ENCODE measurements around the gene METTL3.

Gene METTL3

GRCh38 chr14:21476925-21477681, 34.0 kb downstream of the METTL3 start, which contains the start of the genes RAB2B and TOX4:
Gene RAB2B, minus strand, starts transcription at chr14:21476959. Its CDS starts 87 bp downstream, at chr14:21476872.
Gene TOX4, plus strand, starts transcription at chr14:21477195. Its CDS starts 84 bp downstream, at chr14:21477279.
- Histone ChIP-seq H3K4me3 (peak within 1 kb of the TSS; percentile 76 to 90), H3K36me3 (peaks cover 4 to 38% (median 32%) of the 10 kb centered on the region in 3 donors), H3K4me1 (peaks cover 0 to 28% (median 17%) of the 10 kb centered on the region in 4 donors), H3K9me3 (no peaks in the 10 kb centered on the region), H3K27me3 (no peaks in the 10 kb centered on the region), H3K27ac (peak within 1 kb of the TSS; percentile 84 to 94)
- intact Hi-C loops (cut with DNase I; ENCODE audit: low total_unique reads) = no loop called here
- DNase-seq = peak; percentile 97 to 98
- TF ChIP-seq CTCF (IDR thresholded peaks at IDR 0.05) = peak; percentile 99

GRCh38 chr14:21476523-21476924, 34.6 kb downstream of the METTL3 start:
- no peaks in the 10 kb centered on the region for H3K27me3 ChIP-seq
- peaks cover 0 to 28% (median 17%) of the 10 kb centered on the region in 4 donors for H3K4me1 ChIP-seq
- intact Hi-C loops (cut with DNase I; ENCODE audit: low total_unique reads) = no loop called here
- no peaks in the 10 kb centered on the region for H3K9me3 ChIP-seq
- DNase-seq = no peak
- H3K36me3 ChIP-seq = peaks cover 4 to 34% (median 26%) of the 10 kb centered on the region in 3 donors
- no peak for TF ChIP-seq CTCF (IDR thresholded peaks at IDR 0.05)
- H3K27ac ChIP-seq = peak overlapping the region; percentile 84 to 94
- H3K4me3 ChIP-seq = peak overlapping the region; percentile 76 to 90

GRCh38 chr14:21475767-21476522, 35.2 kb downstream of the METTL3 start:
- Histone ChIP-seq H3K9me3 (no peaks in the 10 kb centered on the region), H3K36me3 (peaks cover 4 to 28% (median 20%) of the 10 kb centered on the region in 3 donors), H3K4me1 (peaks cover 0 to 28% (median 17%) of the 10 kb centered on the region in 4 donors), H3K4me3 (peak overlapping the region; percentile 76 to 90), H3K27me3 (no peaks in the 10 kb centered on the region), H3K27ac (peak overlapping the region; percentile 84 to 94)
- DNase-seq = no peak
- no peak for TF ChIP-seq CTCF (IDR thresholded peaks at IDR 0.05)
- intact Hi-C loops (cut with DNase I; ENCODE audit: low total_unique reads) = no loop called here

GRCh38 chr14:21467616-21468015, 43.5 kb downstream of the METTL3 start:
- Histone ChIP-seq H3K36me3 (peaks cover 42 to 59% (median 47%) of the 10 kb centered on the region in 3 donors), H3K4me1 (no peaks in the 10 kb centered on the region), H3K27me3 (no peaks in the 10 kb centered on the region), H3K9me3 (no peaks in the 10 kb centered on the region), H3K4me3 (no peak overlapping the region), H3K27ac (no peak overlapping the region)
- TF ChIP-seq CTCF (IDR thresholded peaks at IDR 0.05) = no peak
- intact Hi-C loops (cut with DNase I; ENCODE audit: low total_unique reads) = no loop called here
- no peak for DNase-seq

- peaks cover 0 to 32% (median 18%) of the 10 kb centered on the region in 4 donors for H3K4me1 ChIP-seq
- intact Hi-C loops (cut with DNase I; ENCODE audit: low total_unique reads) = loop anchor here (1.0 kb wide), 1 partner anchor 19 kb away; no protein-coding TSS in a partner anchor
- peak within 1 kb of the TSS; percentile 84 to 95 for H3K27ac ChIP-seq
- peak; percentile 46 to 48 for TF ChIP-seq CTCF (IDR thresholded peaks at IDR 0.05)
- peak within 1 kb of the TSS; percentile 84 to 91 for H3K4me3 ChIP-seq
- H3K36me3 ChIP-seq = peaks cover 6 to 31% (median 19%) of the 10 kb centered on the region in 3 donors
- H3K27me3 ChIP-seq = no peaks in the 10 kb centered on the region
- DNase-seq = peak; percentile 100
- no peaks in the 10 kb centered on the region for H3K9me3 ChIP-seq
Observed at GRCh38 chr14:21455912-21456667, 55.0 kb downstream of the METTL3 start, which contains the start of gene CHD8. Gene CHD8, minus strand, starts transcription at chr14:21456123. Its CDS starts 24,480 bp downstream, at chr14:21431643.

Data from tibial artery (tissue), 4 donors.